ENCODE data around the gene PRKAR1B.

GRCh38 chr7:572416-573268, 154.4 kb downstream of the PRKAR1B start:
- TF ChIP-seq CTCF (conservative IDR thresholded peaks at IDR 0.05) (no peak), ZFX (IDR thresholded peaks at IDR 0.05) (no peak)

All from C4-2B (cell line).